Kasumi-1 (cell line): ENCODE results near the gene FURIN.
"Not testable (repeated sequence)": the region's sequence is repeated elsewhere in the genome, so short reads cannot be mapped to it uniquely, and the experiment has no call there.

Experiments used
- DNase-seq, 2 experiments: peaks; one replicate each; lab custom pipeline; 2025; lab: John Stamatoyannopoulos, UW

FURIN gene

GRCh38 chr15:90882781-90883525, 14.6 kb downstream of the FURIN start:
- DNase-seq = no peak

- no peak for DNase-seq
Observed at GRCh38 chr15:90883526-90883975, 15.2 kb downstream of the FURIN start.

GRCh38 chr15:90883976-90884718, 15.8 kb downstream of the FURIN start, which contains the start of gene FES:
Gene FES, plus strand, starts transcription at chr15:90884504. Its CDS starts 542 bp downstream, at chr15:90885046.
- DNase-seq = peak; percentile 50 to 62

- no peak for DNase-seq
Observed at GRCh38 chr15:90884719-90885431, 16.5 kb downstream of the FURIN start.

- DNase-seq = peak; percentile 89
Observed at GRCh38 chr15:90885432-90886290, 17.3 kb downstream of the FURIN start.

- no peak for DNase-seq
Observed at GRCh38 chr15:90886291-90886614, 17.9 kb downstream of the FURIN start.

GRCh38 chr15:90887037-90887481, 18.7 kb downstream of the FURIN start:
- no peak for DNase-seq

GRCh38 chr15:90889313-90889730, 20.9 kb downstream of the FURIN start:
- no peak for DNase-seq

GRCh38 chr15:90889736-90890456, 21.5 kb downstream of the FURIN start:
- DNase-seq = no peak

- DNase-seq = no peak
Observed at GRCh38 chr15:90890839-90891238, 22.5 kb downstream of the FURIN start.

GRCh38 chr15:90891346-90891949, 23.1 kb downstream of the FURIN start:
- DNase-seq = no peak

GRCh38 chr15:90892023-90892422, 23.6 kb downstream of the FURIN start:
- DNase-seq = no peak

- no peak for DNase-seq
Observed at GRCh38 chr15:90892498-90893174, 24.2 kb downstream of the FURIN start.

- no peak for DNase-seq
Observed at GRCh38 chr15:90893175-90894090, 25.0 kb downstream of the FURIN start.

- peak; percentile 55 to 58 for DNase-seq
Observed at GRCh38 chr15:90895571-90896117, 27.3 kb downstream of the FURIN start.

- DNase-seq = not testable (repeated sequence)
Observed at GRCh38 chr15:90897131-90897655, 28.8 kb downstream of the FURIN start.

GRCh38 chr15:90901175-90902039, 33.0 kb downstream of the FURIN start:
- peak in 1 of 2 experiments; percentile 40 for DNase-seq
